CD8-positive, alpha-beta memory T cell (primary cell): ENCODE results near the gene P2RY12. TPM values are rescaled to one million over a fixed set of nuclear protein-coding genes. Genes with fewer than 3 reads are reported as not detected.
A peak's percentile ranks its signal among the peaks of the same experiment; 100 is the strongest.

Experiments
- CTCF ChIA-PET: fragments of 350-600 bp; sonication (Branson Sonifier 250); formaldehyde crosslinking; loops from one replicate; lab custom pipeline; 2021; ENCODE audit warnings: antibody characterized with exemption; lab: Charles Lee
- POLR2A ChIA-PET: fragments of 350-600 bp; sonication (Branson Sonifier 250); formaldehyde crosslinking; loops from one replicate; lab custom pipeline; 2021; ENCODE audit warnings: antibody characterized with exemption; lab: Charles Lee
- DNase-seq, 5 donors: peaks; one replicate each; pipeline versions ENCODE4 v3.0.0 to v3.0.0-alpha.2; 2020 to 2022; ENCODE audit warnings: mixed read lengths in 1 of 5
- H3K27ac ChIP-seq: one replicate; pipeline ENCODE4 v1.7.0; 2013; ENCODE audit warnings: low read depth, mild to moderate bottlenecking, low read length, moderate library complexity
- H3K27me3 ChIP-seq: 2 replicates; pipeline ENCODE4 v1.7.0; 2013; ENCODE audit warnings: low read length, mild to moderate bottlenecking; ENCODE audit not compliant: insufficient read depth, poor library complexity, severe bottlenecking
- H3K36me3 ChIP-seq: 2 replicates; pipeline ENCODE4 v1.7.0; 2013; ENCODE audit warnings: mild to moderate bottlenecking, low read length, moderate library complexity; ENCODE audit not compliant: insufficient read depth
- H3K4me1 ChIP-seq: 2 replicates; pipeline ENCODE4 v1.7.0; 2013; ENCODE audit warnings: mild to moderate bottlenecking, low read length, moderate library complexity; ENCODE audit not compliant: insufficient read depth
- H3K4me3 ChIP-seq: 2 replicates; pipeline ENCODE4 v1.7.0; 2013; ENCODE audit warnings: mild to moderate bottlenecking, low read length
- H3K9me3 ChIP-seq: 2 replicates; pipeline ENCODE4 v1.7.0; 2013; ENCODE audit warnings: mild to moderate bottlenecking, low read length
- H3K27ac Mint-ChIP-seq, 8 donors: one replicate each; pipeline ENCODE4 v1.8.0; 2020 to 2021; ENCODE audit warnings: mixed read lengths in 8 of 8, mild to moderate bottlenecking in 6 of 8, inconsistent platforms in 3 of 8, moderate library complexity in 3 of 8
- H3K27me3 Mint-ChIP-seq, 2 donors: one replicate each; pipeline ENCODE4 v1.8.0; 2020 to 2021; ENCODE audit warnings: mixed read lengths in 2 of 2, mild to moderate bottlenecking in 1 of 2, moderate library complexity in 1 of 2
- H3K36me3 Mint-ChIP-seq, 3 donors: one replicate each; pipeline ENCODE4 v1.8.0; 2020 to 2021; ENCODE audit warnings: mixed read lengths in 3 of 3, inconsistent platforms in 1 of 3, mild to moderate bottlenecking in 1 of 3
- H3K4me1 Mint-ChIP-seq, 3 donors: one replicate each; pipeline ENCODE4 v1.8.0; 2020 to 2021; ENCODE audit warnings: mixed read lengths in 3 of 3, inconsistent platforms in 1 of 3, mild to moderate bottlenecking in 1 of 3
- H3K4me3 Mint-ChIP-seq, 7 donors: one replicate each; pipeline ENCODE4 v1.8.0; 2020 to 2021; ENCODE audit warnings: mixed read lengths in 7 of 7, mild to moderate bottlenecking in 6 of 7, moderate library complexity in 4 of 7, inconsistent platforms in 2 of 7
- H3K9me3 Mint-ChIP-seq, 5 donors: one replicate each; pipeline ENCODE4 v1.8.0; 2020 to 2022; ENCODE audit warnings: mixed read lengths in 5 of 5, mild to moderate bottlenecking in 3 of 5, moderate library complexity in 2 of 5, inconsistent platforms in 1 of 5
- polyA plus RNA-seq: library from polyadenylated mRNA; unstranded; fragments of 300-500 nt; fragmentation: Illumina TruSeq; gene quantifications from one replicate; pipeline ENCODE4 v1.2.3, GENCODE V29; 2021
- total RNA-seq, 2 experiments: library from RNA; stranded (reverse); gene quantifications; one replicate each; pipeline ENCODE4 v1.2.3, GENCODE V29; 2021

The P2RY12 gene
- total RNA-seq (not detected), polyA plus RNA-seq (not detected)

GRCh38 chr3:151384741-151385174, at the start of gene P2RY12:
TSS of gene P2RY12 (minus strand) at chr3:151384753. CDS start at chr3:151338845, 45,908 bp downstream.
- ChIA-PET CTCF (interaction anchor here (1.0 kb wide), 1 partner anchor 57 kb away, joined by 3 read pairs; no protein-coding TSS in a partner anchor), POLR2A (interaction anchor here (0.6 kb wide), 1 partner anchor 15 kb away, joined by 3 read pairs; no protein-coding TSS in a partner anchor)
- Histone ChIP-seq H3K27ac (no peak within 1 kb of the TSS), H3K9me3 (no peaks in the 10 kb centered on the region), H3K4me3 (no peak within 1 kb of the TSS), H3K36me3 (no peaks in the 10 kb centered on the region), H3K27me3 (no peaks in the 10 kb centered on the region), H3K4me1 (no peaks in the 10 kb centered on the region)
- peaks cover 0 to 7% of the 10 kb centered on the region in 2 donors for H3K27me3 Mint-ChIP-seq
- no peak for DNase-seq
- H3K36me3 Mint-ChIP-seq: no peaks in the 10 kb centered on the region
- no peaks in the 10 kb centered on the region for H3K9me3 Mint-ChIP-seq
- peak within 1 kb of the TSS in 3 of 7 donors; percentile 23 to 63 (median 29) for H3K4me3 Mint-ChIP-seq
- H3K4me1 Mint-ChIP-seq: peaks cover 0 to 13% (median 2%) of the 10 kb centered on the region in 3 donors
- no peak within 1 kb of the TSS for H3K27ac Mint-ChIP-seq

DNA sequence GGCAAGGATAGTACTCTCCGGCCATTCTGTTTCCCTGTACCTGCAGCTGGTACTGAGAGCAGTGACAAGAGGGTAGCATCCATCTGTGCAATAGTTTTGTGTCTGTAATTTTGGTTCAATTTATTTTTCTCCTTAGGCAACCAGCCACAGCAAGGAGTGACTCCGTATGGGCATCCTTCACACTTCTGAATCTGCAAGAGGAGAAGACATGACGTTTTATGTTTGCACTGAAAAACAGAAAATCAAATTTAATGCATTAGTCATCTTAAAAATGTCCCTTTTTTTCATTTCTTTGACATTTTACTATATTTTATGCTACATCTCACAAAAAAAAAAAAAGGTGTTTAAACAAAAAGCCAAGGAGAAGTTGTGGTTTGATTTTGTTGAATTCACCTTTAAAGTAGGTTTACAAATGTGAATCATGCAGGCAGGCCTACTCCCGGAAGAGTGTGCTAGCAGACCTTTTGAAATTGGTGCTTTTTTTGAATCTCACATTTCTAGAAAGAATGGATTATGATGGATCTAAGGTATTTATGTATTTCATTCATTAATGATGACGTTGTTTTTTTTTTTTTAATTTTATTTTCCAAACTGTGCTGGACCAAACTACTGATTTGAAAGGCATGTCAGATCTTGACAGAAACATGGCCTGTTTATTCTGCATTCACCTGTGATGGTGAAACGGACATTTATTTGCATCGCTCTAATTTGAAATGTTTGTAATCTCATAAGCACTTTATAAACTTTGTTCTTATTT, 48.2 kb upstream of the P2RY12 start:
- H3K9me3 ChIP-seq: no peaks in the 10 kb centered on the region
- no peak for DNase-seq
- Mint-ChIP-seq H3K4me3 (no peak overlapping the region), H3K27me3 (peaks cover 0 to 6% of the 10 kb centered on the region in 2 donors), H3K36me3 (no peaks in the 10 kb centered on the region), H3K4me1 (no peaks in the 10 kb centered on the region), H3K27ac (no peak overlapping the region), H3K9me3 (no peaks in the 10 kb centered on the region)
- H3K36me3 ChIP-seq: no peaks in the 10 kb centered on the region
- POLR2A ChIA-PET: no interaction called here
- no peak overlapping the region for H3K4me3 ChIP-seq
- no peaks in the 10 kb centered on the region for H3K27me3 ChIP-seq
- CTCF ChIA-PET: no interaction called here
- H3K4me1 ChIP-seq: no peaks in the 10 kb centered on the region
- no peak overlapping the region for H3K27ac ChIP-seq

GRCh38 chr3:151431940-151432339, 47.4 kb upstream of the P2RY12 start:
- Mint-ChIP-seq H3K9me3 (no peaks in the 10 kb centered on the region), H3K4me1 (no peaks in the 10 kb centered on the region), H3K27ac (no peak overlapping the region), H3K4me3 (no peak overlapping the region), H3K27me3 (peaks cover 0 to 6% of the 10 kb centered on the region in 2 donors), H3K36me3 (no peaks in the 10 kb centered on the region)
- ChIA-PET CTCF (no interaction called here), POLR2A (no interaction called here)
- Histone ChIP-seq H3K4me1 (no peaks in the 10 kb centered on the region), H3K36me3 (no peaks in the 10 kb centered on the region), H3K27ac (no peak overlapping the region), H3K4me3 (no peak overlapping the region), H3K9me3 (no peaks in the 10 kb centered on the region), H3K27me3 (no peaks in the 10 kb centered on the region)
- no peak for DNase-seq

GRCh38 chr3:151430821-151431484, 46.4 kb upstream of the P2RY12 start:
- Histone ChIP-seq H3K9me3 (no peaks in the 10 kb centered on the region), H3K27me3 (no peaks in the 10 kb centered on the region), H3K4me1 (no peaks in the 10 kb centered on the region), H3K4me3 (no peak overlapping the region), H3K27ac (no peak overlapping the region), H3K36me3 (no peaks in the 10 kb centered on the region)
- Mint-ChIP-seq H3K27ac (no peak overlapping the region), H3K9me3 (no peaks in the 10 kb centered on the region), H3K36me3 (no peaks in the 10 kb centered on the region), H3K4me3 (no peak overlapping the region), H3K4me1 (no peaks in the 10 kb centered on the region), H3K27me3 (peaks cover 0 to 6% of the 10 kb centered on the region in 2 donors)
- no peak for DNase-seq
- POLR2A ChIA-PET: no interaction called here
- CTCF ChIA-PET: no interaction called here

GRCh38 chr3:151428386-151428785, 43.8 kb upstream of the P2RY12 start:
- no peak overlapping the region for H3K27ac Mint-ChIP-seq
- no peak for DNase-seq
- Histone ChIP-seq H3K27ac (no peak overlapping the region), H3K36me3 (no peaks in the 10 kb centered on the region), H3K4me1 (no peaks in the 10 kb centered on the region), H3K4me3 (no peak overlapping the region), H3K27me3 (no peaks in the 10 kb centered on the region), H3K9me3 (no peaks in the 10 kb centered on the region)
- POLR2A ChIA-PET: no interaction called here
- peaks cover 0 to 14% of the 10 kb centered on the region in 2 donors for H3K27me3 Mint-ChIP-seq
- H3K4me1 Mint-ChIP-seq: no peaks in the 10 kb centered on the region
- no peaks in the 10 kb centered on the region for H3K9me3 Mint-ChIP-seq
- CTCF ChIA-PET: interaction anchor here (1.3 kb wide), 1 partner anchor 40 kb away, joined by 3 read pairs; no protein-coding TSS in a partner anchor
- no peak overlapping the region for H3K4me3 Mint-ChIP-seq
- H3K36me3 Mint-ChIP-seq: no peaks in the 10 kb centered on the region

DNA sequence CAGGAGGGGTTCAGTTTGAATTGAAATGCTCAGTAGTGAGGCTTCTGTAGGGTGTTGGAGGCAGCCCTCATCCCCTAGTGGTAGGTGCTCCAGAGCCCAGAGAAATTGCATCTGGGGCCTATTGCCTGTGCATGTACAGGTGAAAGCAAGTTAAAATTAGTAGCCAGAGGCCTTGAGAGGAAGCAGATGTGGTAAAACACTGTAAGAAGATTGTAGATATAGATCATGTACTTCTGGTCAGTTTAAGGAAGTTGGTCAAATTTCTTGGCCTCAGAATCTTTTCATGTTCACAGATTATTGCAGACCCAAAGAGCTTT, 41.7 kb upstream of the P2RY12 start:
- Mint-ChIP-seq H3K4me3 (no peak overlapping the region), H3K4me1 (no peaks in the 10 kb centered on the region), H3K9me3 (no peaks in the 10 kb centered on the region), H3K36me3 (no peaks in the 10 kb centered on the region), H3K27me3 (peaks cover 0 to 18% of the 10 kb centered on the region in 2 donors), H3K27ac (no peak overlapping the region)
- no peaks in the 10 kb centered on the region for H3K4me1 ChIP-seq
- H3K4me3 ChIP-seq: no peak overlapping the region
- H3K9me3 ChIP-seq: no peaks in the 10 kb centered on the region
- H3K27ac ChIP-seq: no peak overlapping the region
- H3K36me3 ChIP-seq: no peaks in the 10 kb centered on the region
- no peak for DNase-seq
- POLR2A ChIA-PET: no interaction called here
- CTCF ChIA-PET: no interaction called here
- no peaks in the 10 kb centered on the region for H3K27me3 ChIP-seq

GRCh38 chr3:151425627-151426340, 41.2 kb upstream of the P2RY12 start:
- H3K27ac Mint-ChIP-seq: no peak overlapping the region
- no peaks in the 10 kb centered on the region for H3K4me1 Mint-ChIP-seq
- peaks cover 0 to 13% of the 10 kb centered on the region in 2 donors for H3K27me3 Mint-ChIP-seq
- Histone ChIP-seq H3K27me3 (no peaks in the 10 kb centered on the region), H3K4me3 (no peak overlapping the region), H3K4me1 (no peaks in the 10 kb centered on the region), H3K9me3 (no peaks in the 10 kb centered on the region), H3K27ac (no peak overlapping the region), H3K36me3 (no peaks in the 10 kb centered on the region)
- H3K4me3 Mint-ChIP-seq: no peak overlapping the region
- DNase-seq: no peak
- ChIA-PET CTCF (interaction anchor here (0.6 kb wide), 1 partner anchor 186 kb away, joined by 3 read pairs; no protein-coding TSS in a partner anchor), POLR2A (no interaction called here)
- no peaks in the 10 kb centered on the region for H3K9me3 Mint-ChIP-seq
- H3K36me3 Mint-ChIP-seq: no peaks in the 10 kb centered on the region

DNA sequence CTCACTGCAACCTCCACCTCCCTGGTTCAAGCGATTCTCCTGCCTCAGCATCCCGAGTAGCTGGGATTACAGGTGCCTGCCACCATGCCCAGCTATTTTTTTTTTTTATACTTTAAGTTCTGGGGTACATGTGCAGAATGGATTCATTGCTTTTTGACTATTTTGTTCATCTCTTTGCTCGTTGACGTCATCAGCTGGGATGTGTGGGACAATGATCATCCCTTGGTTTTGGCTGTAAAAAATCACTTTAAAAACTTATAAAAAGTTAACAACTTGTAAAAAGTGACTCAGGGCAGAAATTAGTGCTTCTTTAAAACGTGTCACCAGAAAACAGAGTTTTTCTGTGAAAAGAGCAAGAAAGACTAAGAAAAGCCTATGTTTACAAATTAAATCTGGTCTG, 38.5 kb upstream of the P2RY12 start:
- Mint-ChIP-seq H3K27me3 (peaks cover 0 to 12% of the 10 kb centered on the region in 2 donors), H3K27ac (no peak overlapping the region), H3K36me3 (no peaks in the 10 kb centered on the region), H3K9me3 (no peaks in the 10 kb centered on the region), H3K4me3 (no peak overlapping the region), H3K4me1 (no peaks in the 10 kb centered on the region)
- no peaks in the 10 kb centered on the region for H3K27me3 ChIP-seq
- ChIA-PET POLR2A (no interaction called here), CTCF (no interaction called here)
- no peak overlapping the region for H3K27ac ChIP-seq
- no peaks in the 10 kb centered on the region for H3K4me1 ChIP-seq
- no peak for DNase-seq
- no peak overlapping the region for H3K4me3 ChIP-seq
- no peaks in the 10 kb centered on the region for H3K36me3 ChIP-seq
- no peaks in the 10 kb centered on the region for H3K9me3 ChIP-seq
